ENCODE results near the gene KERA. TPM values are rescaled to one million over a fixed set of nuclear protein-coding genes. Genes with fewer than 3 reads are reported as not detected.

KERA gene
- total RNA-seq, 1 experiment from 2014 or later: not detected

- no peaks in the 10 kb centered on the region for H3K27me3 ChIP-seq (ENCODE audit: insufficient read depth, low read length)
- H2BK12ac ChIP-seq (ENCODE audit: insufficient read length, low read depth, low read length): no peak overlapping the region
- no peaks in the 10 kb centered on the region for H3K79me2 ChIP-seq (ENCODE audit: insufficient read depth, low read length)
- H2AK5ac ChIP-seq (ENCODE audit: insufficient read length, low read length): no peak overlapping the region
- no peaks in the 10 kb centered on the region for H3K9me3 ChIP-seq (ENCODE audit: control insufficient read depth, low read depth, low read length)
- H2AFZ ChIP-seq (ENCODE audit: low read length): no peak overlapping the region
- no peak overlapping the region for H2BK15ac ChIP-seq (ENCODE audit: low read depth, low read length)
- no peak overlapping the region for H2BK20ac ChIP-seq (ENCODE audit: low read depth, low read length, poor library complexity, severe bottlenecking)
- no peaks in the 10 kb centered on the region for H3K4me1 ChIP-seq (ENCODE audit: insufficient read depth, low read length)
- no peak overlapping the region for H3K18ac ChIP-seq (ENCODE audit: insufficient read length, low read depth, low read length)
- Mint-ChIP-seq H3K27ac (no peak overlapping the region), H3K9me3 (no peaks in the 10 kb centered on the region), H3K36me3 (ENCODE audit: insufficient read depth in 1 of 3, low read depth in 3 of 3) (no peaks in the 10 kb centered on the region), H3K4me3 (no peak overlapping the region), H3K4me1 (no peaks in the 10 kb centered on the region), H3K27me3 (ENCODE audit: low read depth) (no peaks in the 10 kb centered on the region)
- no peaks in the 10 kb centered on the region for H4K20me1 ChIP-seq (ENCODE audit: control insufficient read depth, insufficient read depth, insufficient read length)
- H3K27ac ChIP-seq (ENCODE audit: insufficient read length, low read depth, low read length): no peak overlapping the region
- H3K4me2 ChIP-seq (ENCODE audit: insufficient read depth, insufficient read length, low read length): no peak overlapping the region
- no peaks in the 10 kb centered on the region for H3K23me2 ChIP-seq (ENCODE audit: insufficient read length, low read depth, low read length, poor library complexity, severe bottlenecking)
- no peak overlapping the region for H3K9ac ChIP-seq (ENCODE audit: extremely low read depth, insufficient read length, low read length)
- H3T11ph ChIP-seq (ENCODE audit: low read length): no peak overlapping the region
- H3K4ac ChIP-seq (ENCODE audit: low read depth, low read length): no peak overlapping the region
- no peak overlapping the region for H3K56ac ChIP-seq (ENCODE audit: insufficient read length, low read depth, low read length)
- TF ChIP-seq, protein P1, sequence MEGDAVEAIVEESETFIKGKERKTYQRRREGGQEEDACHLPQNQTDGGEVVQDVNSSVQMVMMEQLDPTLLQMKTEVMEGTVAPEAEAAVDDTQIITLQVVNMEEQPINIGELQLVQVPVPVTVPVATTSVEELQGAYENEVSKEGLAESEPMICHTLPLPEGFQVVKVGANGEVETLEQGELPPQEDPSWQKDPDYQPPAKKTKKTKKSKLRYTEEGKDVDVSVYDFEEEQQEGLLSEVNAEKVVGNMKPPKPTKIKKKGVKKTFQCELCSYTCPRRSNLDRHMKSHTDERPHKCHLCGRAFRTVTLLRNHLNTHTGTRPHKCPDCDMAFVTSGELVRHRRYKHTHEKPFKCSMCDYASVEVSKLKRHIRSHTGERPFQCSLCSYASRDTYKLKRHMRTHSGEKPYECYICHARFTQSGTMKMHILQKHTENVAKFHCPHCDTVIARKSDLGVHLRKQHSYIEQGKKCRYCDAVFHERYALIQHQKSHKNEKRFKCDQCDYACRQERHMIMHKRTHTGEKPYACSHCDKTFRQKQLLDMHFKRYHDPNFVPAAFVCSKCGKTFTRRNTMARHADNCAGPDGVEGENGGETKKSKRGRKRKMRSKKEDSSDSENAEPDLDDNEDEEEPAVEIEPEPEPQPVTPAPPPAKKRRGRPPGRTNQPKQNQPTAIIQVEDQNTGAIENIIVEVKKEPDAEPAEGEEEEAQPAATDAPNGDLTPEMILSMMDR (conservative IDR thresholded peaks at IDR 0.05): no peak
- no peak overlapping the region for H2BK120ac ChIP-seq (ENCODE audit: low read depth, low read length, poor library complexity, severe bottlenecking)
- no peak overlapping the region for H3K14ac ChIP-seq (ENCODE audit: insufficient read depth, low read length)
- H4K8ac ChIP-seq (replicated peaks; ENCODE audit: insufficient read length, low read depth, low read length): no peak overlapping the region
- H4K91ac ChIP-seq (ENCODE audit: insufficient read length, low read depth, low read length): no peak overlapping the region
- H3K79me1 ChIP-seq (ENCODE audit: insufficient read depth, low read depth, low read length, poor library complexity, severe bottlenecking): no peaks in the 10 kb centered on the region
- no peak overlapping the region for H4K5ac ChIP-seq (ENCODE audit: insufficient read length, low read depth, low read length)
- H3K23ac ChIP-seq (ENCODE audit: insufficient read length, low read depth, low read length): no peak overlapping the region
- H2BK5ac ChIP-seq (ENCODE audit: insufficient read length, low read length): no peak overlapping the region
- no peak for DNase-seq
These were observed 1.4 kb upstream of the KERA start for GRCh38 chr12:91059211-91059610.

Data from H9 (cell line).